GM19351 (cell line): ENCODE measurements around the gene SH2D1A.
A peak's percentile ranks its signal among the peaks of the same experiment; 100 is the strongest.
"Not testable (repeated sequence)": the region's sequence is repeated elsewhere in the genome, so short reads cannot be mapped to it uniquely, and the experiment has no call there.

Source experiments
- ATAC-seq: cut with Tn5 transposase; IDR thresholded peaks from one replicate; pipeline ENCODE4 v1.9.1; 2021; ENCODE audit warnings: mild to moderate bottlenecking, moderate library complexity; ENCODE audit not compliant: unreplicated experiment

The SH2D1A gene

DNA sequence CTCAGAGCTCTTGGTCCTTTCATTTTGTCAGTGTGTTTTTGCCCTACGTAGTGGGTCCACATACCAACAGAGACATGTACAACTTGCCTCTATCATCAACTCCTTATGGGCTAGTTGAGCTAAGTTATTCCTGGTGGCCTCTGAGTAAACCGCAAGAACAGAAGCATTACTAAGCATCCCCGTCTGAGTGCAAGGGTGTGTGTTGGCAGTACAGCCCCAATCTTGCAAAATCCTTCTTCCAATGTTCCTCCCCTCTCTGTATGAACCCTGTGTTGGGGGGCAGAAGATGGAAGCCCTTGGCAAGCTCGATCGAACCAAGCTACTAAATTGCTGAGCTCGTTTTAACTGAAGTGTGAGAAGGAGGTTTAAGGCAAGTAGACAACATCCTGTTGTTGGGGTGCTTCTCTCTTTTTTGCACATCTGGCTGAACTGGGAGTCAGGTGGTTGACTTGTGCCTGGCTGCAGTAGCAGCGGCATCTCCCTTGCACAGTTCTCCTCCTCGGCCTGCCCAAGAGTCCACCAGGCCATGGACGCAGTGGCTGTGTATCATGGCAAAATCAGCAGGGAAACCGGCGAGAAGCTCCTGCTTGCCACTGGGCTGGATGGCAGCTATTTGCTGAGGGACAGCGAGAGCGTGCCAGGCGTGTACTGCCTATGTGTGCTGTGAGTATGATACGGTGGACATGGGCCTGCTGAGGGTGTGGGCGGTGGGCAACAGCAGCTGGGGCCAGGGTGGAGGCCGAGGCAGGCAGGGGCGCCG lies at the start of gene SH2D1A:
TSS of gene SH2D1A (plus strand) at position 447 of the 760 bp plus-strand sequence. CDS start at position 527, 80 bp downstream.
- ATAC-seq, result no peak

DNA sequence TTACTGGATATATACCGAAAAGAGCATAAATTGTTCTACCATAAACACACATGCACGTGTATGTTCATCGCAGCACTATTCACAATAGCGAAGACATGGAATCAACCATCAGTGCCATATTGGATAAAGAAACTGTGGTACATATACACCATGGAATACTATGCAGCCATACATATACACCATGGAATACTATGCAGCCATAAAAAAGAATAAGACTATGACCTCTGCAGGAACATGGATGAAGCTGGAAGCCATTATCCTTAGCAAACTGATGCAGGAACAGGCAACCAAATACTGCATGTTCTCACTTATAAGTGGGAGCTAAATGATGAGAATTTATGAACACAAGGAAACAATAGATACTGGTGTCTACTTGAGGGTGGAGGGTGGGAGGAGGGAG lies 47.0 kb upstream of the SH2D1A start:
- not testable (repeated sequence) for ATAC-seq

DNA sequence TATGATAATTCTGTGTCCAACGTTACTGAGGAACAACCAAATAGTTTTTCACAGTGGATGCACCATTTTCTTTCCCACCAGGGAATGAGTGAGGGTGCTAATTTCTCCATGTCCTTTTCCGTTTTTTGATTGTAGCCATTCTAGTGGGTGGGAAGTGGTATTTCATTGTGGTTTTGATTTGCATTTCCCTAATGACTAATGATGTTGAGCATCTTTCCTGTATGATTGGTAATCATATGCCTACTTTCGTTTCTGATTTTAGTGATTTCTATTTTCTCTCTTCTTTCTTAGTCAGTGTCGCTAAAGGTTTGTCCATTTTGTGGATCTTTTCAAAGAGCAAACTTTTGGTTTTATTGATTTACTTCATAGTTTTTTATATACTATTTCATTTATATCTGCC lies 46.0 kb upstream of the SH2D1A start:
- no peak for ATAC-seq

GRCh38 chrX:124307253-124307907 lies 39.0 kb upstream of the SH2D1A start:
- ATAC-seq, result no peak

DNA sequence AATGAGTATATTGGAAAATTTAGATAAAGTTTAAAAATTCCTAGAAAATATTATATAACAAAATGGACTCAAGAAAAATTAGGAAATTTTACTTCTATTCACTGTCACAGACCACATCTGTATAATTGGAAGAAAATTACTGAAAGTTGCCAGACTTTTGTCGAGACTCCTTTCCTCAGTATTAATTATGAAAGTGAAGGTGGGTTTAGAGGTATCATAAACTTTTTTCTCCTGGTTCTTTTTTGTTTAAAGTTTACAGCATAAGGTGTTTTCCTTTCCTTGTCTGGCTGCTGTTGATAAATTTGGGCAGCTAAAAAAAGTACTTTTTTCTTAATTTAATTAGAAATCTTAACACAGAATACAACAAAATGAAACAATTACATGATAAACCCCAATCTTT lies 20.6 kb upstream of the SH2D1A start:
- ATAC-seq, result no peak

DNA sequence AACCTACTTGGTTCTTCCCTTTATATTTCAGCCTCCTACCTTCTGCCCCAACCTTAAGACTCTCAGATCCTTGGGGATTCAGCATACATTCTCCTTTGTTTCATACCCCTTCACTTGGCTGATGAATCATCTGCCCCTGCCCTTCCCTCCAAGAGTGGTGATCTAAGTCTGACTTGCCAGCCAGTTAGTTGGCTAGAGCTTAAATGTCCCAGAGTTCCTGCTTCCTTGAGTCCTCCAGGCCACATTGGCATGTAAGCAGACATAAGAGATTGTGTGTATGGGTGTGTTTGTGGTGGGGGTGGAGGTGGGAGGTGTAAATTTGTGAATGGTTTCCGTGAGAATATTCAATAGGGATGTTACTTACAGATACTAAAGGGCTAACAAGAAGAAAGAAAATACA lies 17.6 kb upstream of the SH2D1A start:
- no peak for ATAC-seq

GRCh38 chrX:124332481-124333424 lies 13.6 kb upstream of the SH2D1A start, which contains the start of gene TEX13D:
TSS of gene TEX13D (plus strand) at chrX:124332660. CDS start at chrX:124332918, 258 bp downstream.
- ATAC-seq, result no peak

- ATAC-seq, result no peak
These were observed 12.5 kb upstream of the SH2D1A start for GRCh38 chrX:124333862-124334261.

DNA sequence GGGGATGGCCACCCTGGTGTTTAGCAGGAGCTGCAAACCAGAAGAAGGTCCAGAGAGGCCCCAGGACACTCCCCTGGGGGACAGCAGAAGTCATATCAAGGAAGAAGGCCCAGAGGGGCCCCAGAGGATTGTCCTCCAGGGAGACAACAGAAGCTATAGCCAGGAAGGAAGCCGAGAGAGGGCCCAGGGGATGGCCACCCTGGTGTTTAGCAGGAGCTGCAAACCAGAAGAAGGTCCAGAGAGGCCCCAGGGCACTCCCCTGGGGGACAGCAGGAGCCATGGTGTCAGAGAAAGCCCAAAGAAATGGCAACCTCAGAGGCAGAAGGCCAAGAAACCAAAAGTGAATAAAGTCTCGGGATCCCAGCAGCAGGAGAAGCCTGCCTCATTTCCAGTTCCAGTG lies 11.8 kb upstream of the SH2D1A start:
- ATAC-seq, result not testable (repeated sequence)

DNA sequence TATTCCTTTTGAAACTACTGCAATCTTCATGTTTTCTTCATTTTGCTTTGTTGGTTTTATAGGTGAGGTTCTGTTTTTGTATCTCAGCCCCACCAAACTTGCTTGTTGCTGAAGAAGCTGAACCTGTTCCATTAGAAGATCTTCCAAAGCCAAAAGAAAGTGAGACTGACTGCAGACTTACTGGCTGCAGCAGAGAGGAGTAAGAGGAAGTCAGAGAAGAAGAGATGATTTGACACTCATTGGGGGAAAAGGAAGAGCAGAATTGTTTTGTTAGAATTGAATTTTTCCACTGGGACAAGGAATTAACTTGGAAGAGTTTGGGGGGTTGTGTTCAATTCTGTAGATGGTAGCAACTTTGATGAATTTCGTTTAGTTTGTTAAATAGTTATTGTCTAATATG lies 10.8 kb upstream of the SH2D1A start:
- peak; percentile 42 for ATAC-seq

DNA sequence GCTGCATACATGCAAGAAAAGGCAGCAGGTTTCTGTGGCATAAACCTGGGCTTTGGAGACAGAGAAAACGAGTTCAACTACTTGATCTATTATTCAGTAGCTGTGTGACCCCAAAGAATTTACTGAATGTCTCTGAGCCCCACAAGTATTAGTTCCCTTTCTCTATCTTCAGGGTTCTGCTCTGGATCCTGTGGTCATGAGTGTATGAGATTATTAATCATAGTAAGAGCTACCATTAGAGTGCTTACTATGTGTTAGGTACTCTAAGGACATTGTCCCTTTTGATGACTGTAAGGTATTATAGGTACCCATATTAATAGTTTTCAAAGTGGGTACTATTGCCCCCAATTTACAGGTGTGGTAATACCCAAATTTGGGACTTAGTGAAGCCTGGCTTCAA lies 8.4 kb upstream of the SH2D1A start:
- ATAC-seq, result no peak

- no peak for ATAC-seq
These were observed 7.4 kb upstream of the SH2D1A start for GRCh38 chrX:124338733-124339514.

DNA sequence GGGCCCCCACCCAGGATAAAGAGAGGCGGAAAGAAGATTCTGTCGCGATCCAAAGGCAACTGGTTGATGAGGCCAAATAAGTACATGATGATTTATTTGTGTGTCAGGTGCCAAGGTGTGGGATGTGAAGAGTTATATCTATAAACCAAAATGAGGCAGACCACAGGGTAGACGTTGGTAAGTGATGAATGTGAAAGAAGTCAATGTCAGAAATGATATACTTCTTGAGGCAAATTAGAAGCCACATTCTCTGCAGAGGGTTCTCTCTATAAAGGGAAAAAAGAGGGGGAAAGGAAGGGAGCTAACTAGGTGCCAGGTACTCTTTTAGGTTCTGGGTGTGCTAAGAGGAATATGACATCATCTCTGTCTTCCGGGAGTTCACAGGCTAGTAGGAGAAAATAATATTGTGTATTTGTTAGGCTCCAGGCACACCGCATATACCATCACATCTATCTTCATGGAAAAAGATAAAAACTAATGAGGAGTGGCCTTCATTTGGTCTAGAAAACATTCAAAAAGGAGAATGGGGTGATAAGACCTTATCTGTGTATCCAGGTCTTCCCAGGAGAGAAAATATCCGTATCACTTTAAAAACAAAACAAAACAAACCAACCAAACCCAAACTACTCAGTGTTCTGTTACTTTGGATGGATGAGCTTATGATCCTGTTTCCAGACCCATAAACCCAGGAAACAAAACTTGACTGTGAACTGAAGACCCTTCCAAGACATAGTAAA lies 4.8 kb upstream of the SH2D1A start:
- no peak for ATAC-seq

GRCh38 chrX:124342174-124342867 lies 4.0 kb upstream of the SH2D1A start:
- peak; percentile 39 for ATAC-seq

DNA sequence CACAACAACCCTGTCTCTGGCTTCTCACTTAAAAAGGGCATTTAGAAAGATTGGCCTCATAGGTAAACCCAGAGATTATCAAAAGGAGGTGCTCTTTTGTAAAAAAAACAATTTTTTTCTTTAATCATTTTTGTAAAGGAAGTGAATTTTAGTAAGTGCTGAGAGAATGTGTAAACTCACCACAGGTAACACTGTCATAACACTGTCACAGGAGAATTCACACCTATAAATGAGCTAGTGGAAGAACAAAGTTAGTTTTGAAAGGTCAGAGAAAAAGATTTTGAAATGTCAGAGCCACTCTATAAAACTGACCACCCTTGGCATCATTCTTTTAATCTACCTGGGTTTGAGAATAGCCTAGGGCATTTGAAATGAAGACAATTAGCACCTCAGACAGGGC lies 3.3 kb upstream of the SH2D1A start:
- ATAC-seq, result no peak

DNA sequence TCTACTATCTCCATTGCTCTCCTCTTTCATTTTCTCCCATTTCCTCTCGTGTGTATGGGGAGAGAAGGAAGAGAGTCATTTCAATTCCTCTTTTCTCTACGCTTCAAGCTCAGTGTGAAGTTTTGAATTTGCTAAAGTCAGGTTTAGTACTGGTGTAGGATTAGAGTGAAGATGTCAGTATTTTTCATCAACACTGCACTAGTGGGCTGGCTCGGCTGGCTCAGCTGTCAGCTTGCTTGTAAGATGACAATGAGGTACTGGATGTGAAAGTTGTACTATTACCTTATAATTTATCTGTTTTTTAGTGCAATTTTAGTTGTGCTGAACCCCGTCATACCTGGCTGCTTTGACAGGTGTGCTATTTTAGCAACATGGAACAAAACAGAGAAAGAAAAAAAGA lies 2.1 kb upstream of the SH2D1A start:
- peak; percentile 44 for ATAC-seq

- ATAC-seq, result no peak
These were observed 496 bp downstream of the SH2D1A start for GRCh38 chrX:124346877-124347241.

DNA sequence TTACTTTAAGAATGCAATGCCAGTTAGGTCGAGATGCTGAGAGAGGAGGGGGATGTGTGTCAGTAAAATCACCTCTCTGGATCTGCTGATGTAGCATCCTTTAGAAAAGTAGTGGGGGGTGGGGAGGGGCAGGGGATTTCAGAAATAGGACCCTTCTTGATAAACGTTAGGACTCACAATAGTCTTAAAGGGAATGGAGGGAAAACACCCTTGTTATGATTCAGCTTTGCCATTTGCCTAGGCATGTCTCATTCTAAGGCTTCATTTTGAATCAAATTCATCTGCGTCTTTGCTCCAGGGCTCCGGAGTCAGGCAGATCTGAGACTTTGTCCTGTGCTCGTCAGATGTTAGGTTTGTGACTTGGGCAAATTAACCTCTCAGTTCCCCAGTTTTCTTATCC lies 879 bp downstream of the SH2D1A start:
- ATAC-seq, result no peak

DNA sequence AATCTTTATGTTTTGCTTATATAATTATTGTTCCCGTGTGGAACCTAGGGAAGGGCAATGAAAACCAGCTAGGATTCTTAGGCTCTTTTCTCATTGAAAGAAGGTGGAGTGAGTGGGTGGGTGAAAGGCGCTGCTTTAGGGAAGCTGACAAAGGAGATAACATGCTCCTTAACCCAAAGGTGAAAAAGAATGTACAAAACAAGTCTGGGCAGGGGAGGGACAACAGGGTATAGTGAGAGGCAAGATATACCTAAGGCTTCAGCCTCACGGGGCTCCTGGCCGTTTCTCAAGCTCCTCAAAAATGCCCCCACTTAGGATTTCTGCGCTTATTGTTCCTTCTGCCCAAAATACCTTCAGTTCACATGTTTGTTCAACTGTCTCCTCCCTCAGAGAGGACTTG lies 1.8 kb downstream of the SH2D1A start:
- no peak for ATAC-seq
